Activated naive CD8-positive, alpha-beta T cell (primary cell): ENCODE measurements around the gene MRPS35.

ENCODE experiments used
- H3K27ac Mint-ChIP-seq: one replicate; pipeline ENCODE4 v1.8.0; 2021; ENCODE audit warnings: mixed read lengths
- H3K27me3 Mint-ChIP-seq: one replicate; pipeline ENCODE4 v1.8.0; 2021; ENCODE audit warnings: mixed read lengths
- H3K36me3 Mint-ChIP-seq: one replicate; pipeline ENCODE4 v1.8.0; 2021; ENCODE audit warnings: mixed read lengths
- H3K4me1 Mint-ChIP-seq: one replicate; pipeline ENCODE4 v1.8.0; 2021; ENCODE audit warnings: low read depth, mixed read lengths
- H3K4me3 Mint-ChIP-seq: one replicate; pipeline ENCODE4 v1.8.0; 2021; ENCODE audit warnings: mild to moderate bottlenecking, mixed read lengths
- H3K9me3 Mint-ChIP-seq: one replicate; pipeline ENCODE4 v1.8.0; 2021; ENCODE audit warnings: low read depth, mixed read lengths

MRPS35 gene

GRCh38 chr12:27710592-27711316 lies at the start of gene MRPS35:
MRPS35 (plus strand) TSS chr12:27710832; CDS start chr12:27710844, 12 bp downstream.
- Mint-ChIP-seq H3K4me3 (peak within 1 kb of the TSS; percentile 99), H3K9me3 (no peaks in the 10 kb centered on the region), H3K27ac (peak within 1 kb of the TSS; percentile 98)

GRCh38 chr12:27665704-27666103 lies 44.9 kb upstream of the MRPS35 start:
- H3K4me1 Mint-ChIP-seq, result no peaks in the 10 kb centered on the region
- no peak overlapping the region for H3K4me3 Mint-ChIP-seq
- no peaks in the 10 kb centered on the region for H3K27me3 Mint-ChIP-seq
- peaks cover 17% of the 10 kb centered on the region for H3K36me3 Mint-ChIP-seq
- H3K9me3 Mint-ChIP-seq, result no peaks in the 10 kb centered on the region
- no peak overlapping the region for H3K27ac Mint-ChIP-seq

More at GRCh38 chr12:27710592-27711316, at the start of gene MRPS35:
- Mint-ChIP-seq H3K36me3 (peaks cover 10% of the 10 kb centered on the region), H3K4me1 (peaks cover 33% of the 10 kb centered on the region), H3K27me3 (no peaks in the 10 kb centered on the region)

- peaks cover 17% of the 10 kb centered on the region for H3K36me3 Mint-ChIP-seq
- no peak overlapping the region for H3K27ac Mint-ChIP-seq
- no peaks in the 10 kb centered on the region for H3K9me3 Mint-ChIP-seq
- no peaks in the 10 kb centered on the region for H3K27me3 Mint-ChIP-seq
- H3K4me1 Mint-ChIP-seq, result no peaks in the 10 kb centered on the region
- no peak overlapping the region for H3K4me3 Mint-ChIP-seq
Observed at GRCh38 chr12:27666510-27666909, 44.1 kb upstream of the MRPS35 start.

- H3K36me3 Mint-ChIP-seq, result peaks cover 12% of the 10 kb centered on the region
- H3K27me3 Mint-ChIP-seq, result no peaks in the 10 kb centered on the region
- no peaks in the 10 kb centered on the region for H3K9me3 Mint-ChIP-seq
- H3K27ac Mint-ChIP-seq, result no peak overlapping the region
- no peaks in the 10 kb centered on the region for H3K4me1 Mint-ChIP-seq
- no peak overlapping the region for H3K4me3 Mint-ChIP-seq
Observed at GRCh38 chr12:27667540-27667939, 43.1 kb upstream of the MRPS35 start.

GRCh38 chr12:27672051-27672450 lies 38.6 kb upstream of the MRPS35 start:
- Mint-ChIP-seq H3K4me1 (no peaks in the 10 kb centered on the region), H3K9me3 (no peaks in the 10 kb centered on the region), H3K27me3 (no peaks in the 10 kb centered on the region), H3K4me3 (no peak overlapping the region), H3K36me3 (peaks cover 14% of the 10 kb centered on the region), H3K27ac (no peak overlapping the region)

- Mint-ChIP-seq H3K27me3 (no peaks in the 10 kb centered on the region), H3K9me3 (no peaks in the 10 kb centered on the region), H3K27ac (no peak overlapping the region), H3K36me3 (peaks cover 14% of the 10 kb centered on the region), H3K4me1 (no peaks in the 10 kb centered on the region), H3K4me3 (no peak overlapping the region)
Observed at GRCh38 chr12:27672643-27673042, 38.0 kb upstream of the MRPS35 start.

- no peak overlapping the region for H3K4me3 Mint-ChIP-seq
- no peaks in the 10 kb centered on the region for H3K27me3 Mint-ChIP-seq
- H3K27ac Mint-ChIP-seq, result no peak overlapping the region
- peaks cover 14% of the 10 kb centered on the region for H3K36me3 Mint-ChIP-seq
- H3K4me1 Mint-ChIP-seq, result no peaks in the 10 kb centered on the region
- no peaks in the 10 kb centered on the region for H3K9me3 Mint-ChIP-seq
Observed at GRCh38 chr12:27673101-27673718, 37.4 kb upstream of the MRPS35 start.

- no peak overlapping the region for H3K27ac Mint-ChIP-seq
- no peak overlapping the region for H3K4me3 Mint-ChIP-seq
- H3K36me3 Mint-ChIP-seq, result peaks cover 12% of the 10 kb centered on the region
- H3K9me3 Mint-ChIP-seq, result no peaks in the 10 kb centered on the region
- no peaks in the 10 kb centered on the region for H3K4me1 Mint-ChIP-seq
- H3K27me3 Mint-ChIP-seq, result no peaks in the 10 kb centered on the region
Observed at GRCh38 chr12:27674989-27675388, 35.6 kb upstream of the MRPS35 start.

- Mint-ChIP-seq H3K27ac (no peak overlapping the region), H3K27me3 (no peaks in the 10 kb centered on the region), H3K9me3 (no peaks in the 10 kb centered on the region), H3K4me3 (no peak overlapping the region), H3K4me1 (no peaks in the 10 kb centered on the region), H3K36me3 (peaks cover 20% of the 10 kb centered on the region)
Observed at GRCh38 chr12:27680619-27681018, 30.0 kb upstream of the MRPS35 start.

- Mint-ChIP-seq H3K36me3 (peaks cover 14% of the 10 kb centered on the region), H3K9me3 (no peaks in the 10 kb centered on the region), H3K27me3 (no peaks in the 10 kb centered on the region), H3K4me3 (no peak overlapping the region), H3K4me1 (no peaks in the 10 kb centered on the region), H3K27ac (no peak overlapping the region)
Observed at GRCh38 chr12:27682534-27682933, 28.1 kb upstream of the MRPS35 start.

GRCh38 chr12:27685274-27685673 lies 25.4 kb upstream of the MRPS35 start:
- H3K9me3 Mint-ChIP-seq, result no peaks in the 10 kb centered on the region
- H3K36me3 Mint-ChIP-seq, result peaks cover 11% of the 10 kb centered on the region
- H3K4me3 Mint-ChIP-seq, result no peak overlapping the region
- H3K4me1 Mint-ChIP-seq, result no peaks in the 10 kb centered on the region
- H3K27me3 Mint-ChIP-seq, result no peaks in the 10 kb centered on the region
- H3K27ac Mint-ChIP-seq, result no peak overlapping the region

GRCh38 chr12:27686147-27686546 lies 24.5 kb upstream of the MRPS35 start:
- Mint-ChIP-seq H3K27ac (no peak overlapping the region), H3K4me3 (no peak overlapping the region), H3K9me3 (no peaks in the 10 kb centered on the region), H3K27me3 (no peaks in the 10 kb centered on the region), H3K4me1 (no peaks in the 10 kb centered on the region), H3K36me3 (peaks cover 10% of the 10 kb centered on the region)

GRCh38 chr12:27688671-27689070 lies 22.0 kb upstream of the MRPS35 start:
- H3K27me3 Mint-ChIP-seq, result no peaks in the 10 kb centered on the region
- H3K36me3 Mint-ChIP-seq, result peaks cover 13% of the 10 kb centered on the region
- H3K27ac Mint-ChIP-seq, result no peak overlapping the region
- no peaks in the 10 kb centered on the region for H3K4me1 Mint-ChIP-seq
- no peak overlapping the region for H3K4me3 Mint-ChIP-seq
- no peaks in the 10 kb centered on the region for H3K9me3 Mint-ChIP-seq

GRCh38 chr12:27689558-27690180 lies 21.0 kb upstream of the MRPS35 start:
- no peaks in the 10 kb centered on the region for H3K27me3 Mint-ChIP-seq
- H3K4me3 Mint-ChIP-seq, result no peak overlapping the region
- peaks cover 13% of the 10 kb centered on the region for H3K36me3 Mint-ChIP-seq
- H3K27ac Mint-ChIP-seq, result no peak overlapping the region
- H3K4me1 Mint-ChIP-seq, result no peaks in the 10 kb centered on the region
- no peaks in the 10 kb centered on the region for H3K9me3 Mint-ChIP-seq

- Mint-ChIP-seq H3K4me1 (no peaks in the 10 kb centered on the region), H3K27me3 (no peaks in the 10 kb centered on the region), H3K4me3 (no peak overlapping the region), H3K27ac (no peak overlapping the region), H3K36me3 (peaks cover 14% of the 10 kb centered on the region), H3K9me3 (no peaks in the 10 kb centered on the region)
Observed at GRCh38 chr12:27693403-27693802, 17.2 kb upstream of the MRPS35 start.
